DOHH2 (cell line): ENCODE data around the gene GASK1A.

Source experiments
- H3F3A ChIP-seq: fragments of 200-600 bp; sonication (generic), shearing (Covaris generic); 2 replicates; pipeline ENCODE4 v1.6.0; 2016; ENCODE audit warnings: antibody characterized with exemption, mild to moderate bottlenecking; ENCODE audit not compliant: control insufficient read depth, insufficient read depth
- H3K27ac ChIP-seq: fragments of 200-600 bp; sonication (generic); 2 replicates; pipeline ENCODE4 v1.5.1; 2014; ENCODE audit warnings: low read depth, mild to moderate bottlenecking, low read length, moderate library complexity
- H3K27me3 ChIP-seq: fragments of 200-600 bp; sonication (generic); 2 replicates; pipeline ENCODE4 v1.6.1; 2014; ENCODE audit warnings: mild to moderate bottlenecking, low read length, mixed read lengths; ENCODE audit not compliant: control insufficient read depth
- H3K36me3 ChIP-seq: fragments of 200-600 bp; sonication (generic); 2 replicates; pipeline ENCODE4 v1.6.1; 2014; ENCODE audit warnings: mild to moderate bottlenecking, low read length, moderate library complexity, mixed read lengths; ENCODE audit not compliant: control insufficient read depth
- H3K4me1 ChIP-seq: fragments of 200-600 bp; sonication (generic); 2 replicates; pipeline ENCODE4 v1.6.1; 2014; ENCODE audit warnings: mild to moderate bottlenecking, low read length, mixed read lengths; ENCODE audit not compliant: control insufficient read depth
- H3K4me2 ChIP-seq: fragments of 200-600 bp; sonication (generic); 2 replicates; pipeline ENCODE4 v1.6.0; 2014; ENCODE audit warnings: mild to moderate bottlenecking, low read length, moderate library complexity
- H3K4me3 ChIP-seq: fragments of 200-600 bp; sonication (generic); 2 replicates; pipeline ENCODE4 v1.5.1; 2014; ENCODE audit warnings: mild to moderate bottlenecking, low read length, mixed read lengths
- H3K79me2 ChIP-seq: fragments of 200-600 bp; sonication (generic); 2 replicates; pipeline ENCODE4 v1.6.1; 2014; ENCODE audit warnings: mild to moderate bottlenecking, low read length, mixed read lengths; ENCODE audit not compliant: control insufficient read depth
- H3K9me2 ChIP-seq: fragments of 200-600 bp; sonication (generic); replicated peaks from 2 replicates; pipeline ENCODE4 v1.6.1; 2014; ENCODE audit warnings: mild to moderate bottlenecking, low read length, mixed read lengths; ENCODE audit not compliant: control insufficient read depth
- H3K9me3 ChIP-seq: fragments of 200-600 bp; sonication (generic); 2 replicates; pipeline ENCODE4 v1.6.1; 2014; ENCODE audit warnings: antibody characterized with exemption, low read length, mixed read lengths; ENCODE audit not compliant: control insufficient read depth, insufficient read depth
- H4K20me1 ChIP-seq: fragments of 200-600 bp; sonication (generic); 2 replicates; pipeline ENCODE4 v1.6.0; 2014; ENCODE audit warnings: low read depth, mild to moderate bottlenecking, antibody characterized with exemption, low read length, moderate library complexity; ENCODE audit not compliant: control insufficient read depth, insufficient read depth
- CTCF ChIP-seq: fragments of 200-600 bp; sonication (generic); IDR thresholded peaks from one replicate; pipeline ENCODE4 v1.5.1; 2014; ENCODE audit warnings: antibody characterized with exemption, mild to moderate bottlenecking, low read depth, low read length; ENCODE audit not compliant: poor library complexity, severe bottlenecking
- EZH2phosphoT487 ChIP-seq: fragments of 200-600 bp; sonication (generic); IDR thresholded peaks from 2 replicates; pipeline ENCODE4 v1.6.1; 2017; ENCODE audit warnings: borderline replicate concordance, mild to moderate bottlenecking, antibody characterized with exemption, low read length, moderate library complexity, mixed read lengths

The GASK1A gene

GRCh38 chr3:43071313-43071893, 92.3 kb downstream of the GASK1A start:
- H3K27me3 ChIP-seq: no peaks in the 10 kb centered on the region
- H3F3A ChIP-seq: no peaks in the 10 kb centered on the region
- no peaks in the 10 kb centered on the region for H3K4me1 ChIP-seq
- no peaks in the 10 kb centered on the region for H3K79me2 ChIP-seq
- H3K4me3 ChIP-seq: no peak overlapping the region
- H3K9me2 ChIP-seq: no peaks in the 10 kb centered on the region
- no peak overlapping the region for H3K4me2 ChIP-seq
- TF ChIP-seq CTCF (peak; percentile 72), EZH2phosphoT487 (no peak)
- H4K20me1 ChIP-seq: no peaks in the 10 kb centered on the region
- H3K36me3 ChIP-seq: no peaks in the 10 kb centered on the region
- H3K9me3 ChIP-seq: no peaks in the 10 kb centered on the region
- no peak overlapping the region for H3K27ac ChIP-seq

GRCh38 chr3:43072361-43072760, 93.2 kb downstream of the GASK1A start:
- H4K20me1 ChIP-seq: no peaks in the 10 kb centered on the region
- no peak overlapping the region for H3K4me3 ChIP-seq
- H3K27ac ChIP-seq: no peak overlapping the region
- H3K9me2 ChIP-seq: no peaks in the 10 kb centered on the region
- H3K36me3 ChIP-seq: no peaks in the 10 kb centered on the region
- no peaks in the 10 kb centered on the region for H3K79me2 ChIP-seq
- H3K27me3 ChIP-seq: no peaks in the 10 kb centered on the region
- no peaks in the 10 kb centered on the region for H3K9me3 ChIP-seq
- H3F3A ChIP-seq: no peaks in the 10 kb centered on the region
- H3K4me1 ChIP-seq: no peaks in the 10 kb centered on the region
- no peak for TF ChIP-seq EZH2phosphoT487
- no peak for TF ChIP-seq CTCF
- no peak overlapping the region for H3K4me2 ChIP-seq

- no peaks in the 10 kb centered on the region for H3K36me3 ChIP-seq
- no peaks in the 10 kb centered on the region for H4K20me1 ChIP-seq
- H3K4me2 ChIP-seq: no peak overlapping the region
- H3K79me2 ChIP-seq: no peaks in the 10 kb centered on the region
- TF ChIP-seq CTCF: no peak
- TF ChIP-seq EZH2phosphoT487: no peak
- no peaks in the 10 kb centered on the region for H3K9me2 ChIP-seq
- no peaks in the 10 kb centered on the region for H3K9me3 ChIP-seq
- H3K4me1 ChIP-seq: no peaks in the 10 kb centered on the region
- H3K27me3 ChIP-seq: no peaks in the 10 kb centered on the region
- no peak overlapping the region for H3K4me3 ChIP-seq
- no peak overlapping the region for H3K27ac ChIP-seq
- H3F3A ChIP-seq: no peaks in the 10 kb centered on the region
These were observed 94.2 kb downstream of the GASK1A start for GRCh38 chr3:43073116-43073835.
